IMR-90 (cell line): ENCODE data around the gene LRRC61. TPM values are rescaled to one million over a fixed set of nuclear protein-coding genes. Genes with fewer than 3 reads are reported as not detected.

Experiments
- ATAC-seq: fragments of 200-7000 bp; cut with Tn5 transposase; 2 replicates; pipeline ENCODE4 v1.9.1; 2020; ENCODE audit warnings: low read depth, mild to moderate bottlenecking, moderate library complexity
- BruUV-seq: library from RNA; stranded (reverse); fragments of 400-500 nt; replicated peaks from 2 replicates; lab custom pipeline; 2021; lab: Mats Ljungman, UMichigan
- CTCF ChIA-PET: fragments of 300-600 bp; formaldehyde crosslinking; extraction: SDS; loops from one replicate; lab custom pipeline; 2021; ENCODE audit warnings: antibody characterized with exemption; lab: Yijun Ruan, JAX
- POLR2A ChIA-PET: fragments of 300-600 bp; sonication (Branson Sonifier 250); formaldehyde crosslinking; loops from one replicate; lab custom pipeline; 2022; ENCODE audit warnings: antibody characterized with exemption; ENCODE audit not compliant: unreplicated experiment; lab: Charles Lee
- DNase-seq: peaks from one replicate; pipeline ENCODE4 v3.0.0; 2013
- H2AFZ ChIP-seq: replicated peaks from 2 replicates; pipeline ENCODE3; 2013; ENCODE audit warnings: low read length, mild to moderate bottlenecking; ENCODE audit not compliant: poor library complexity
- H2AK5ac ChIP-seq: 2 replicates; pipeline ENCODE4 v1.6.1; 2013; ENCODE audit warnings: low read depth, low read length, inconsistent platforms
- H2AK9ac ChIP-seq: replicated peaks from 2 replicates; pipeline ENCODE3; 2013; ENCODE audit warnings: mild to moderate bottlenecking, low read depth, low read length, moderate library complexity; ENCODE audit not compliant: poor library complexity
- H2BK120ac ChIP-seq: 2 replicates; pipeline ENCODE4 v1.6.1; 2013; ENCODE audit warnings: low read depth, low read length, inconsistent platforms
- H2BK15ac ChIP-seq: 3 replicates; pipeline ENCODE4 v1.6.1; 2013; ENCODE audit warnings: low read depth, low read length, inconsistent platforms
- H2BK20ac ChIP-seq: 2 replicates; pipeline ENCODE4 v1.6.1; 2013; ENCODE audit warnings: low read depth, mild to moderate bottlenecking, inconsistent platforms, low read length, moderate library complexity
- H2BK5ac ChIP-seq: 2 replicates; pipeline ENCODE4 v1.6.1; 2013; ENCODE audit warnings: mild to moderate bottlenecking, low read depth, low read length, inconsistent platforms; ENCODE audit not compliant: poor library complexity, severe bottlenecking
- H3K14ac ChIP-seq: replicated peaks from 2 replicates; pipeline ENCODE4 v1.6.1; 2013; ENCODE audit warnings: low read depth, low read length, inconsistent platforms
- H3K18ac ChIP-seq: 2 replicates; pipeline ENCODE4 v1.6.1; 2013; ENCODE audit warnings: low read depth, low read length, control low read depth
- H3K23ac ChIP-seq: 2 replicates; pipeline ENCODE4 v1.6.1; 2013; ENCODE audit warnings: low read depth, low read length, inconsistent platforms
- H3K27ac ChIP-seq: 2 replicates; pipeline ENCODE4 v1.5.1; 2013; ENCODE audit warnings: mild to moderate bottlenecking, control low read depth, low read length; ENCODE audit not compliant: insufficient read depth
- H3K27me3 ChIP-seq: 2 replicates; pipeline ENCODE4 v1.6.1; 2013; ENCODE audit warnings: low read length; ENCODE audit not compliant: control insufficient read depth, insufficient read depth
- H3K36me3 ChIP-seq: 2 replicates; pipeline ENCODE4 v1.6.1; 2013; ENCODE audit warnings: low read length, mixed read lengths; ENCODE audit not compliant: control insufficient read depth, insufficient read depth
- H3K4ac ChIP-seq: 2 replicates; pipeline ENCODE4 v1.6.1; 2013; ENCODE audit warnings: low read depth, low read length, inconsistent platforms
- H3K4me1 ChIP-seq: 2 replicates; pipeline ENCODE4 v1.6.1; 2013; ENCODE audit warnings: low read length, mixed read lengths; ENCODE audit not compliant: control insufficient read depth, insufficient read depth
- H3K4me2 ChIP-seq: 2 replicates; pipeline ENCODE4 v1.6.1; 2013; ENCODE audit warnings: low read depth, mild to moderate bottlenecking, control low read depth, low read length, moderate library complexity
- H3K4me3 ChIP-seq: 2 replicates; pipeline ENCODE4 v1.5.1; 2013; ENCODE audit warnings: low read depth, mild to moderate bottlenecking, control low read depth, low read length, moderate library complexity; ENCODE audit not compliant: insufficient read depth
- H3K56ac ChIP-seq: 2 replicates; pipeline ENCODE4 v1.6.1; 2013; ENCODE audit warnings: low read length, inconsistent platforms; ENCODE audit not compliant: insufficient read depth; ENCODE audit errors: extremely low read depth
- H3K79me1 ChIP-seq, 2 experiments: 2 replicates each; pipeline ENCODE4 v1.6.1; 2013; ENCODE audit warnings: low read length in 2 of 2, inconsistent platforms in 1 of 2, low read depth in 1 of 2
- H3K9ac ChIP-seq: 2 replicates; pipeline ENCODE4 v1.6.1; 2013; ENCODE audit warnings: low read depth, low read length, control low read depth
- H3K9me1 ChIP-seq: 2 replicates; pipeline ENCODE4 v1.6.1; 2013; ENCODE audit warnings: low read length, inconsistent platforms; ENCODE audit not compliant: insufficient read depth
- H3K9me3 ChIP-seq: 2 replicates; pipeline ENCODE4 v1.6.1; 2013; ENCODE audit warnings: low read length; ENCODE audit not compliant: control insufficient read depth, insufficient read depth
- H4K20me1 ChIP-seq: 2 replicates; pipeline ENCODE4 v1.6.1; 2013; ENCODE audit warnings: low read length, inconsistent platforms; ENCODE audit not compliant: insufficient read depth
- H4K5ac ChIP-seq: 2 replicates; pipeline ENCODE4 v1.6.1; 2013; ENCODE audit warnings: mild to moderate bottlenecking, low read depth, low read length, control low read depth
- H4K8ac ChIP-seq, 2 experiments: 2 replicates each; pipeline ENCODE4 v1.6.1; 2013; ENCODE audit warnings: low read depth in 2 of 2, low read length in 2 of 2, control low read depth in 1 of 2, inconsistent platforms in 1 of 2
- H4K91ac ChIP-seq: 2 replicates; pipeline ENCODE4 v1.6.1; 2013; ENCODE audit warnings: low read depth, low read length, inconsistent platforms; ENCODE audit not compliant: insufficient read depth
- BHLHE40 ChIP-seq: fragments of 150-350 bp; IDR thresholded peaks from 2 replicates; pipeline ENCODE4 v1.6.1; 2016; ENCODE audit warnings: mild to moderate bottlenecking, low read depth, low read length
- CEBPB ChIP-seq: IDR thresholded peaks from 2 replicates; pipeline ENCODE4 v1.6.1; 2012; ENCODE audit warnings: low read depth, low read length, improper control_type of control experiment
- CHD1 ChIP-seq: IDR thresholded peaks from 2 replicates; pipeline ENCODE4 v1.6.1; 2012; ENCODE audit warnings: low read depth, low read length, improper control_type of control experiment
- CTCF ChIP-seq: conservative IDR thresholded peaks from 2 replicates; pipeline ENCODE4 v1.5.1; 2012; ENCODE audit warnings: mild to moderate bottlenecking, low read depth, low read length, improper control_type of control experiment
- FOS ChIP-seq: fragments of 150-350 bp; IDR thresholded peaks from 2 replicates; pipeline ENCODE4 v1.6.1; 2016; ENCODE audit warnings: low read depth, low read length
- MAFK ChIP-seq: IDR thresholded peaks from 2 replicates; pipeline ENCODE4 v1.6.1; 2012; ENCODE audit warnings: low read depth, low read length, improper control_type of control experiment
- MAZ ChIP-seq: IDR thresholded peaks from 2 replicates; pipeline ENCODE4 v1.6.1; 2012; ENCODE audit warnings: low read depth, mild to moderate bottlenecking, low read length, improper control_type of control experiment, moderate library complexity, borderline replicate concordance
- MXI1 ChIP-seq: IDR thresholded peaks from 2 replicates; pipeline ENCODE4 v1.6.1; 2012; ENCODE audit warnings: low read depth, mild to moderate bottlenecking, low read length, moderate library complexity, borderline replicate concordance
- NFE2L2 ChIP-seq: fragments of 150-350 bp; IDR thresholded peaks from 2 replicates; pipeline ENCODE4 v1.6.1; 2016; ENCODE audit warnings: low read depth, mild to moderate bottlenecking, low read length
- POLR2A ChIP-seq: IDR thresholded peaks from 2 replicates; pipeline ENCODE4 v1.6.1; 2012; ENCODE audit warnings: mild to moderate bottlenecking, low read depth, low read length
- RAD21 ChIP-seq: IDR thresholded peaks from 2 replicates; pipeline ENCODE4 v1.6.1; 2012; ENCODE audit warnings: low read length, improper control_type of control experiment
- RCOR1 ChIP-seq: IDR thresholded peaks from 2 replicates; pipeline ENCODE4 v1.6.1; 2012; ENCODE audit warnings: mild to moderate bottlenecking, low read length, improper control_type of control experiment; ENCODE audit not compliant: insufficient replicate concordance
- RFX5 ChIP-seq: IDR thresholded peaks from 2 replicates; pipeline ENCODE4 v1.8.0; 2012; ENCODE audit warnings: low read depth, mild to moderate bottlenecking, low read length, moderate library complexity
- SMC3 ChIP-seq: fragments of 150-350 bp; IDR thresholded peaks from 2 replicates; pipeline ENCODE4 v1.6.1; 2016; ENCODE audit warnings: low read depth, mild to moderate bottlenecking, antibody characterized with exemption, low read length, moderate library complexity
- USF2 ChIP-seq: fragments of 150-350 bp; IDR thresholded peaks from 2 replicates; pipeline ENCODE4 v1.6.1; 2017; ENCODE audit warnings: mild to moderate bottlenecking, antibody characterized with exemption, low read length, low read depth
- WGBS, 2 experiments: methylation state at CpG; one replicate each; pipeline versions ENCODE4 v1.1.5 to v1.1.7; 2013; ENCODE audit warnings: missing lambda C conversion rate in 2 of 2; ENCODE audit not compliant: insufficient read length in 1 of 2; ENCODE audit errors: extremely low coverage in 2 of 2; 5-methylcytosine and 5-hydroxymethylcytosine counted together
- dilution Hi-C: fragments of 300-500 bp; cut with HindIII; formaldehyde crosslinking; loops from one replicate; pipeline ENCODE4 v1.14.3; 2018; ENCODE audit warnings: low sequenced_read_pairs; ENCODE audit not compliant: unreplicated experiment
- in situ Hi-C: fragments of 300-500 bp; cut with MboI; formaldehyde crosslinking; loops from 3 replicates; pipeline ENCODE4 v1.14.3; 2019; ENCODE audit warnings: low sequenced_read_pairs, inconsistent platforms, mixed read lengths
- intact Hi-C: fragments of 100-400 bp; cut with micrococcal nuclease; formaldehyde crosslinking; loops from 2 replicates; pipeline ENCODE4 v1.10.0; 2022
- polyA plus RNA-seq, 3 experiments: library from polyadenylated mRNA; depleted of rRNA; stranded (reverse); fragments of >200 nt; gene quantifications; 2 replicates each; pipeline ENCODE4 v1.2.3, GENCODE V29; 2012; ENCODE audit warnings: low replicate concordance in 1 of 3
- total RNA-seq: library from RNA; depleted of rRNA; stranded (reverse); fragments of >200 nt; gene quantifications from 2 replicates; pipeline ENCODE4 v1.2.3, GENCODE V29; 2012
- TF ChIP-seq, protein P1 (sequence below): fragments of 150-350 bp; IDR thresholded peaks from 2 replicates; pipeline ENCODE4 v1.6.1; 2016; ENCODE audit warnings: low read depth, mild to moderate bottlenecking, low read length, moderate library complexity, borderline replicate concordance

LRRC61 gene
- total and polyA plus RNA-seq, 2 of the 4 experiments (the other 2 are of a cell fraction): 0.07 TPM; not detected in 1

- no peak for DNase-seq
- ChIA-PET POLR2A (no interaction called here), CTCF (no interaction called here)
- no peak overlapping the region for H2AK5ac ChIP-seq
- no peak overlapping the region for H2BK20ac ChIP-seq
- H3K4me3 ChIP-seq: no peak overlapping the region
- H2BK5ac ChIP-seq: no peak overlapping the region
- H2AK9ac ChIP-seq: no peak overlapping the region
- H3K27me3 ChIP-seq: peaks cover 21% of the 10 kb centered on the region
- peaks cover 2% of the 10 kb centered on the region; the same call in 1 of the 2 replicates for H3K4me1 ChIP-seq
- dilution Hi-C loops: no loop called here
- H3K4me2 ChIP-seq: no peak overlapping the region
- H2BK120ac ChIP-seq: no peak overlapping the region
- no peak overlapping the region for H3K4ac ChIP-seq
- H3K27ac ChIP-seq: no peak overlapping the region
- no peak overlapping the region for H4K5ac ChIP-seq
- no peak overlapping the region for H4K8ac ChIP-seq
- H3K9me1 ChIP-seq: no peaks in the 10 kb centered on the region
- in situ Hi-C loops: no loop called here
- no peak overlapping the region for H3K18ac ChIP-seq
- H2BK15ac ChIP-seq: no peak overlapping the region
- BruUV-seq: no TSS peak
- H3K56ac ChIP-seq: no peak overlapping the region
- no peak overlapping the region for H3K23ac ChIP-seq
- no peak overlapping the region for H4K91ac ChIP-seq
- H4K20me1 ChIP-seq: no peaks in the 10 kb centered on the region
- WGBS, 2 experiments: 86% methylated on average over 2 of the region's 5 CpGs; no CpG with 5 or more reads in 1 of the 2 experiments
- no peak overlapping the region for H3K14ac ChIP-seq
- intact Hi-C loops: no loop called here
- H3K9me3 ChIP-seq: peaks cover 16% of the 10 kb centered on the region
- H2AFZ ChIP-seq: no peak overlapping the region
- TF ChIP-seq CTCF (no peak), MXI1 (no peak), BHLHE40 (no peak), RCOR1 (no peak), NFE2L2 (no peak), SMC3 (no peak), CEBPB (no peak), MAZ (no peak), RFX5 (no peak), RAD21 (no peak), POLR2A (no peak), FOS (no peak), MAFK (no peak), USF2 (no peak), CHD1 (no peak)
- TF ChIP-seq, protein P1, sequence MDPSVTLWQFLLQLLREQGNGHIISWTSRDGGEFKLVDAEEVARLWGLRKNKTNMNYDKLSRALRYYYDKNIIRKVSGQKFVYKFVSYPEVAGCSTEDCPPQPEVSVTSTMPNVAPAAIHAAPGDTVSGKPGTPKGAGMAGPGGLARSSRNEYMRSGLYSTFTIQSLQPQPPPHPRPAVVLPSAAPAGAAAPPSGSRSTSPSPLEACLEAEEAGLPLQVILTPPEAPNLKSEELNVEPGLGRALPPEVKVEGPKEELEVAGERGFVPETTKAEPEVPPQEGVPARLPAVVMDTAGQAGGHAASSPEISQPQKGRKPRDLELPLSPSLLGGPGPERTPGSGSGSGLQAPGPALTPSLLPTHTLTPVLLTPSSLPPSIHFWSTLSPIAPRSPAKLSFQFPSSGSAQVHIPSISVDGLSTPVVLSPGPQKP: no peak
- no peak for ATAC-seq
- H3K36me3 ChIP-seq: no peaks in the 10 kb centered on the region
- H3K9ac ChIP-seq: no peak overlapping the region
- no peaks in the 10 kb centered on the region for H3K79me1 ChIP-seq
Measured at GRCh38 chr7:150346922-150347321, 23.8 kb downstream of the LRRC61 start.
